ENCODE data around the gene UVRAG.
"Not testable (repeated sequence)": the region's sequence is repeated elsewhere in the genome, so short reads cannot be mapped to it uniquely, and the experiment has no call there.

UVRAG gene

GRCh38 chr11:75849894-75850293, 34.9 kb downstream of the UVRAG start:
- DNase-seq, result no peak

GRCh38 chr11:75850787-75851186, 35.8 kb downstream of the UVRAG start:
- no peak for DNase-seq

- no peak for DNase-seq
Measured at GRCh38 chr11:75851203-75851602, 36.2 kb downstream of the UVRAG start.

GRCh38 chr11:75852406-75853017, 37.5 kb downstream of the UVRAG start:
- DNase-seq, result no peak

- DNase-seq, result not testable (repeated sequence)
Measured at GRCh38 chr11:75853563-75853962, 38.6 kb downstream of the UVRAG start.

GRCh38 chr11:75853971-75854370, 39.0 kb downstream of the UVRAG start:
- DNase-seq, result no peak

- DNase-seq, result no peak
Measured at GRCh38 chr11:75855206-75855605, 40.2 kb downstream of the UVRAG start.

GRCh38 chr11:75856912-75857311, 41.9 kb downstream of the UVRAG start:
- no peak for DNase-seq

- DNase-seq, result no peak
Measured at GRCh38 chr11:75858042-75858441, 43.0 kb downstream of the UVRAG start.

GRCh38 chr11:75858613-75859012, 43.6 kb downstream of the UVRAG start:
- no peak for DNase-seq

GRCh38 chr11:75859614-75860013, 44.6 kb downstream of the UVRAG start:
- no peak for DNase-seq

GRCh38 chr11:75862437-75862836, 47.4 kb downstream of the UVRAG start:
- DNase-seq, result no peak

- DNase-seq, result no peak
Measured at GRCh38 chr11:75867778-75868374, 52.9 kb downstream of the UVRAG start.

- no peak for DNase-seq
Measured at GRCh38 chr11:75868990-75869389, 54.0 kb downstream of the UVRAG start.

GRCh38 chr11:75869661-75870455, 54.8 kb downstream of the UVRAG start:
- DNase-seq, result no peak

- DNase-seq, result no peak
Measured at GRCh38 chr11:75872887-75873416, 57.9 kb downstream of the UVRAG start.

- DNase-seq, result no peak
Measured at GRCh38 chr11:75873417-75874221, 58.6 kb downstream of the UVRAG start.

GRCh38 chr11:75874684-75875341, 59.8 kb downstream of the UVRAG start:
- DNase-seq, result no peak

GRCh38 chr11:75877327-75877726, 62.3 kb downstream of the UVRAG start:
- DNase-seq, result not testable (repeated sequence)

- DNase-seq, result not testable (repeated sequence)
Measured at GRCh38 chr11:75877931-75878330, 62.9 kb downstream of the UVRAG start.

GRCh38 chr11:75878933-75879332, 63.9 kb downstream of the UVRAG start:
- no peak for DNase-seq

GRCh38 chr11:75879737-75880136, 64.7 kb downstream of the UVRAG start:
- DNase-seq, result no peak
